Right lobe of liver (tissue), 6 donors: Measurements from ENCODE around the gene GPR161. TPM values are rescaled to one million over a fixed set of nuclear protein-coding genes. Genes with fewer than 3 reads are reported as not detected.

Experiments
- ATAC-seq, 4 donors: fragments of 200-7000 bp; cut with Tn5 transposase; one replicate each; pipeline ENCODE4 v1.9.1; 2020; ENCODE audit warnings: mild to moderate bottlenecking in 4 of 4, moderate library complexity in 4 of 4
- DNase-seq, 3 donors: peaks; one replicate each; pipeline ENCODE4 v3.0.0-alpha.2; 2020
- H3K27ac ChIP-seq, 3 donors: fragments of 200-600 bp; one replicate each; pipeline ENCODE4 v1.8.0; 2022
- H3K27me3 ChIP-seq, 2 donors: fragments of 200-600 bp; one replicate each; pipeline ENCODE4 v1.8.0; 2022
- H3K36me3 ChIP-seq, 4 donors: fragments of 200-600 bp; sonication (generic) in 1 of 4; one replicate each; pipeline versions ENCODE4 v1.5.1 to v1.8.0; 2017 to 2022; ENCODE audit warnings: control low read depth in 1 of 4
- H3K4me1 ChIP-seq, 4 donors: fragments of 200-600 bp; sonication (generic) in 1 of 4; one replicate each; pipeline versions ENCODE4 v1.5.1 to v1.8.0; 2017 to 2022; ENCODE audit warnings: control low read depth in 1 of 4
- H3K4me3 ChIP-seq, 3 donors: fragments of 200-600 bp; one replicate each; pipeline ENCODE4 v1.8.0; 2022
- H3K9me3 ChIP-seq, 4 donors: fragments of 200-600 bp; sonication (generic) in 1 of 4; one replicate each; pipeline versions ENCODE4 v1.5.1 to v1.8.0; 2017 to 2022; ENCODE audit warnings: control low read depth in 1 of 4
- CTCF ChIP-seq, 4 donors: fragments of 200-600 bp in 3 of 4; fragments of 450-650 bp in 1 of 4; IDR thresholded peaks; one replicate each; pipeline versions ENCODE4 v1.5.1 to v1.8.0; 2016 to 2022; ENCODE audit warnings: antibody characterized with exemption in 4 of 4, mild to moderate bottlenecking in 2 of 4
- POLR2A ChIP-seq: fragments of 450-650 bp; IDR thresholded peaks from one replicate; pipeline ENCODE4 v1.6.1; 2017; ENCODE audit warnings: antibody characterized with exemption, mild to moderate bottlenecking
- WGBS: methylation state at CpG from one replicate; pipeline ENCODE4 v1.1.6; 2018; ENCODE audit warnings: low coverage, low lambda C conversion rate; ENCODE audit not compliant: insufficient coverage; ENCODE audit errors: missing lambda C conversion rate; 5-methylcytosine and 5-hydroxymethylcytosine counted together
- intact Hi-C, 2 donors: fragments of 100-400 bp; cut with DNase I; formaldehyde crosslinking; loops; one replicate each; pipeline versions ENCODE4 v1.11.2 to v1.14.1; 2022
- total RNA-seq, 6 experiments: library from RNA; depleted of rRNA in 2 of 6; stranded (reverse); fragments of >200 nt in 2 of 6; fragmentation: NEBNext Ultra II Directional in 3 of 6; extraction: Animal tissue kit (Norgen Biotek cat#: 25700) in 3 of 6; gene quantifications; one replicate each; pipeline versions ENCODE4 v1.1.0 to v1.2.4, GENCODE V29; 2016 to 2023
- donor health status: DM: no; HTN: yes; CAD: no.
- donor health status: DM: no; HTN: no; CAD: no.
- donor health status: DM: no; HTN: no; CAD: no.
- donor health status: DM: no; HTN: yes; CAD: no.
- donor health status: DM: no; HTN: yes; CAD: no.

GPR161 gene
- total RNA-seq, 6 experiments from 2014 or later, result 0.43 to 1.4 (median 0.48) TPM

DNA sequence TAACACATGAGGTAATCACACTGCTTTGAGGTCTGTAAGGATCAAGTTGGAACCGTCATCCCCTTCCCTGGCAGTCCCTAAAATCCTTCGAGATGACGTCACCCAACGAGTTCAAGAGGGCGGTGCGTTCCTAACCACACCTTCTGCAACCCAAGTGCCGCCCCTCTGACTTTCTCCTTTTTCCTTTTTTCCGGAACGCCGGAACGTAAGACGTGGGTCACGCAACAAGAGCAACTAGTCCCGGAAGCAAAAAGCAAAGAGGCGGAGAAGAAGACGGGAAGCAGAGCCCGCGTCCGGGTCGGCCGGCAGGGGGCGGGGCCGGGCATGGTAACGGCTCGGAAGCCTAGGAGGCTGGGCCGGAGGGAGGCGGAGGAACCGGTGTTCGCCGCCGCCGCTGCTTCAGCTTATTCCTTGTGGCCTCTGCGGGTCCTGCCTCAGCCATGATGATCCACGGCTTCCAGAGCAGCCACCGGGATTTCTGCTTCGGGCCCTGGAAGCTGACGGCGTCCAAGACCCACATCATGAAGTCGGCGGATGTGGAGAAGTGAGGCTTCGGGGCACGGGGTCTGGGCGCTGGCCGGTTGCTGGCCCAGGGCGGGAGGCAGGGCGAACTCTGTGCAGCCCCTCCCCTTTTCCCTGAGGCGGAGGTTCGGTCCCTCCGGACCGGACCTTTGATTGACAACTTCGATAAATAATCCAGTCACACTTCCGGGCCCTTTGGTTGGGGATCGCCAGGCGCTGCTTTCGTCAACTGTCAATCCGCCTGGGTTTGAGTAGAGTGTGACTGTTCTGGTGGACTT, 42.1 kb upstream of the GPR161 start, which contains the start of gene TIPRL:
TSS of gene TIPRL (plus strand) at position 325 of the 800 bp plus-strand sequence. CDS start at position 441, 116 bp downstream.
- peak; percentile 96 to 98 (median 97) for ATAC-seq
- TF ChIP-seq POLR2A (peak; percentile 87), CTCF (IDR thresholded peaks at IDR 0.05) (peak; percentile 49 to 76 (median 64))
- intact Hi-C loops, result loop anchor here in 1 of 2 donors (10.0 kb wide), 1 partner anchor 56 kb away; no protein-coding TSS in a partner anchor

GRCh38 chr1:168178227-168178637, 41.5 kb upstream of the GPR161 start:
- DNase-seq, result no peak
- Histone ChIP-seq H3K27ac (peak overlapping the region; percentile 81 to 89 (median 81)), H3K36me3 (no peaks in the 10 kb centered on the region), H3K4me1 (no peaks in the 10 kb centered on the region), H3K4me3 (peak overlapping the region; percentile 65 to 88 (median 86)), H3K9me3 (no peaks in the 10 kb centered on the region), H3K27me3 (no peaks in the 10 kb centered on the region)
- intact Hi-C loops, result loop anchor here in 1 of 2 donors (10.0 kb wide), 1 partner anchor 57 kb away; no protein-coding TSS in a partner anchor
- 62% methylated on average over 3 of the region's 5 CpGs for WGBS
- no peak for TF ChIP-seq POLR2A
- no peak for TF ChIP-seq CTCF (IDR thresholded peaks at IDR 0.05)
- ATAC-seq, result no peak

More for the DNA sequence above, 42.1 kb upstream of the GPR161 start, which contains the start of gene TIPRL:
- H3K4me1 ChIP-seq, result no peaks in the 10 kb centered on the region
- no peaks in the 10 kb centered on the region for H3K36me3 ChIP-seq
- peak; percentile 95 to 98 (median 97) for DNase-seq
- WGBS, result under 1% methylated on average over 31 of the region's 56 CpGs
- no peaks in the 10 kb centered on the region for H3K9me3 ChIP-seq
- H3K4me3 ChIP-seq, result peak within 1 kb of the TSS; percentile 65 to 88 (median 86)
- no peaks in the 10 kb centered on the region for H3K27me3 ChIP-seq
- peak within 1 kb of the TSS; percentile 81 to 89 (median 81) for H3K27ac ChIP-seq

GRCh38 chr1:168172250-168172915, 35.7 kb upstream of the GPR161 start:
- Histone ChIP-seq H3K4me1 (no peaks in the 10 kb centered on the region), H3K9me3 (no peaks in the 10 kb centered on the region), H3K27me3 (no peaks in the 10 kb centered on the region), H3K4me3 (no peak overlapping the region), H3K36me3 (no peaks in the 10 kb centered on the region), H3K27ac (no peak overlapping the region)
- intact Hi-C loops, result loop anchor here in 1 of 2 donors (10.0 kb wide), 1 partner anchor 62 kb away; no protein-coding TSS in a partner anchor
- WGBS, result 90% methylated on average over 1 of the region's 3 CpGs
- TF ChIP-seq POLR2A (no peak), CTCF (IDR thresholded peaks at IDR 0.05) (no peak)
- DNase-seq, result no peak
- ATAC-seq, result no peak

- H3K4me3 ChIP-seq, result no peak overlapping the region
- H3K27ac ChIP-seq, result no peak overlapping the region
- intact Hi-C loops, result loop anchor here in 1 of 2 donors (10.0 kb wide), 1 partner anchor 64 kb away; no protein-coding TSS in a partner anchor
- no peaks in the 10 kb centered on the region for H3K9me3 ChIP-seq
- 78% methylated on average over 5 of the region's 7 CpGs for WGBS
- TF ChIP-seq POLR2A, result no peak
- TF ChIP-seq CTCF (IDR thresholded peaks at IDR 0.05), result no peak
- no peak for DNase-seq
- H3K36me3 ChIP-seq, result no peaks in the 10 kb centered on the region
- ATAC-seq, result no peak
- no peaks in the 10 kb centered on the region for H3K27me3 ChIP-seq
- no peaks in the 10 kb centered on the region for H3K4me1 ChIP-seq
Observed at GRCh38 chr1:168170564-168171508, 34.1 kb upstream of the GPR161 start.
